Fibroblast of skin of scalp (primary cell): ENCODE results near the gene CHD9NB. TPM values are rescaled to one million over a fixed set of nuclear protein-coding genes. Genes with fewer than 3 reads are reported as not detected.

Experiments used
- DNase-seq: peaks from one replicate; pipeline ENCODE4 v3.0.0-alpha.2; 2013
- polyA plus RNA-seq, 2 experiments: library from polyadenylated mRNA; unstranded; fragments of 120-200 nt; gene quantifications; one replicate each; pipeline ENCODE4 v1.2.1, GENCODE V29; 2013; ENCODE audit not compliant: insufficient read length in 2 of 2

CHD9NB gene
- polyA plus RNA-seq (2013, experiment 1 of 2; ENCODE audit: insufficient read length) = 1.3 TPM
- polyA plus RNA-seq (2013, experiment 2 of 2; ENCODE audit: insufficient read length) = 1.5 TPM

- peak; percentile 80 for DNase-seq
These were observed at the start of gene CHD9NB for GRCh38 chr16:53052519-53053501. Gene CHD9NB, minus strand, starts transcription at chr16:53052897. Its CDS starts 8,739 bp downstream, at chr16:53044158.

- no peak for DNase-seq
These were observed 48.2 kb upstream of the CHD9NB start for GRCh38 chr16:53100889-53101288.

- no peak for DNase-seq
These were observed 47.5 kb upstream of the CHD9NB start for GRCh38 chr16:53100131-53100748.

- peak; percentile 90 for DNase-seq
These were observed 46.8 kb upstream of the CHD9NB start for GRCh38 chr16:53099318-53100130.

- DNase-seq = peak; percentile 90
These were observed 46.0 kb upstream of the CHD9NB start for GRCh38 chr16:53098526-53099317.

- no peak for DNase-seq
These were observed 44.5 kb upstream of the CHD9NB start for GRCh38 chr16:53097190-53097589.

- peak; percentile 49 for DNase-seq
These were observed 41.4 kb upstream of the CHD9NB start for GRCh38 chr16:53094013-53094630.

- no peak for DNase-seq
These were observed 40.6 kb upstream of the CHD9NB start for GRCh38 chr16:53093162-53093744.

GRCh38 chr16:53092284-53092683, 39.6 kb upstream of the CHD9NB start:
- DNase-seq = no peak

GRCh38 chr16:53091466-53092211, 38.9 kb upstream of the CHD9NB start:
- DNase-seq = peak; percentile 96

- DNase-seq = peak; percentile 100
These were observed 38.1 kb upstream of the CHD9NB start for GRCh38 chr16:53090591-53091411.

GRCh38 chr16:53090286-53090590, 37.5 kb upstream of the CHD9NB start:
- DNase-seq = no peak

GRCh38 chr16:53089434-53090285, 37.0 kb upstream of the CHD9NB start:
- DNase-seq = no peak

- DNase-seq = no peak
These were observed 34.4 kb upstream of the CHD9NB start for GRCh38 chr16:53087101-53087500.

GRCh38 chr16:53085931-53086421, 33.3 kb upstream of the CHD9NB start:
- peak; percentile 80 for DNase-seq

GRCh38 chr16:53085369-53085843, 32.7 kb upstream of the CHD9NB start:
- DNase-seq = no peak

- no peak for DNase-seq
These were observed 32.1 kb upstream of the CHD9NB start for GRCh38 chr16:53084746-53085334.

GRCh38 chr16:53084141-53084541, 31.4 kb upstream of the CHD9NB start:
- no peak for DNase-seq
